Endometrial microvascular endothelial cells (primary cell): ENCODE data around the gene ENDOV. TPM values are rescaled to one million over a fixed set of nuclear protein-coding genes. Genes with fewer than 3 reads are reported as not detected.

Experiments used
- in situ Hi-C: cut with HindIII; loops from 2 replicates; pipeline ENCODE4 v1.10.0; 2017; ENCODE audit warnings: low sequenced_read_pairs, low pct_unique_long_range_greater_than_20kb; ENCODE audit errors: inconsistent ontology term
- total RNA-seq: library from RNA; depleted of rRNA; stranded (reverse); fragments of >200 nt; gene quantifications from one replicate; pipeline ENCODE4 v1.2.3, GENCODE V29; 2015; ENCODE audit errors: inconsistent ontology term

The ENDOV gene
- 7.1 TPM for total RNA-seq

GRCh38 chr17:80414803-80415625 lies at the start of gene ENDOV:
ENDOV (plus strand) TSS chr17:80415167; CDS start chr17:80415195, 28 bp downstream.
- in situ Hi-C loops, result loop anchor here (10.0 kb wide), 1 partner anchor 310 kb away; no protein-coding TSS in a partner anchor

GRCh38 chr17:80365983-80366382 lies 49.0 kb upstream of the ENDOV start:
- in situ Hi-C loops, result no loop called here

- in situ Hi-C loops, result no loop called here
Measured at GRCh38 chr17:80367503-80367902, 47.5 kb upstream of the ENDOV start.

- in situ Hi-C loops, result no loop called here
Measured at GRCh38 chr17:80371196-80371595, 43.8 kb upstream of the ENDOV start.

GRCh38 chr17:80372456-80372855 lies 42.5 kb upstream of the ENDOV start:
- in situ Hi-C loops, result no loop called here

- in situ Hi-C loops, result no loop called here
Measured at GRCh38 chr17:80372922-80373570, 41.9 kb upstream of the ENDOV start.

GRCh38 chr17:80374039-80374731 lies 40.8 kb upstream of the ENDOV start:
- in situ Hi-C loops, result no loop called here

GRCh38 chr17:80374732-80375585 lies 40.0 kb upstream of the ENDOV start:
- in situ Hi-C loops, result no loop called here

- in situ Hi-C loops, result no loop called here
Measured at GRCh38 chr17:80376531-80376930, 38.4 kb upstream of the ENDOV start.

GRCh38 chr17:80377798-80378197 lies 37.2 kb upstream of the ENDOV start:
- in situ Hi-C loops, result no loop called here

- in situ Hi-C loops, result no loop called here
Measured at GRCh38 chr17:80379348-80379747, 35.6 kb upstream of the ENDOV start.

GRCh38 chr17:80380068-80380467 lies 34.9 kb upstream of the ENDOV start:
- in situ Hi-C loops, result no loop called here

GRCh38 chr17:80380555-80381002 lies 34.4 kb upstream of the ENDOV start:
- in situ Hi-C loops, result no loop called here

- in situ Hi-C loops, result no loop called here
Measured at GRCh38 chr17:80381416-80381923, 33.5 kb upstream of the ENDOV start.

- in situ Hi-C loops, result no loop called here
Measured at GRCh38 chr17:80382446-80382845, 32.5 kb upstream of the ENDOV start.

- in situ Hi-C loops, result no loop called here
Measured at GRCh38 chr17:80382956-80383355, 32.0 kb upstream of the ENDOV start.

- in situ Hi-C loops, result no loop called here
Measured at GRCh38 chr17:80384078-80384960, 30.6 kb upstream of the ENDOV start.

- in situ Hi-C loops, result no loop called here
Measured at GRCh38 chr17:80385046-80385445, 29.9 kb upstream of the ENDOV start.
